GM12878 (cell line): ENCODE data around the gene PROSER2.

Source experiments
- CHD4 ChIP-seq: fragments of 200-600 bp; sonication (generic); IDR thresholded peaks from 2 replicates; pipeline ENCODE4 v1.6.1; 2016; ENCODE audit warnings: mild to moderate bottlenecking
- EZH2 ChIP-seq: IDR thresholded peaks from 2 replicates; pipeline ENCODE4 v1.6.1; 2012; ENCODE audit warnings: low read depth, mild to moderate bottlenecking, control low read depth, inconsistent platforms, low read length, borderline replicate concordance; ENCODE audit not compliant: control insufficient read depth
- MXI1 ChIP-seq: fragments of 150-350 bp; IDR thresholded peaks from 2 replicates; pipeline ENCODE4 v1.6.1; 2011; ENCODE audit warnings: low read depth, mild to moderate bottlenecking, inconsistent platforms, low read length, improper control_type of control experiment
- POLR2AphosphoS2 ChIP-seq: IDR thresholded peaks from 2 replicates; pipeline ENCODE4 v1.6.1; 2011; ENCODE audit warnings: low read depth, mild to moderate bottlenecking, low read length, improper control_type of control experiment, moderate library complexity
- POLR2AphosphoS5 ChIP-seq: IDR thresholded peaks from 2 replicates; pipeline ENCODE4 v1.6.1; 2011; ENCODE audit warnings: mild to moderate bottlenecking, low read length, inconsistent platforms
- RAD21 ChIP-seq: IDR thresholded peaks from 2 replicates; pipeline ENCODE4 v1.6.1; 2011; ENCODE audit warnings: mild to moderate bottlenecking, low read depth, low read length, moderate library complexity; ENCODE audit not compliant: insufficient read depth
- RCOR1 ChIP-seq: conservative IDR thresholded peaks from 2 replicates; pipeline ENCODE4 v1.6.1; 2012; ENCODE audit warnings: low read depth, low read length, improper control_type of control experiment
- SMC3 ChIP-seq: IDR thresholded peaks from 2 replicates; pipeline ENCODE4 v1.6.1; 2011; ENCODE audit warnings: low read length, improper control_type of control experiment, borderline replicate concordance
- SPI1 ChIP-seq: IDR thresholded peaks from 2 replicates; pipeline ENCODE4 v1.6.1; 2011; ENCODE audit warnings: low read depth, mild to moderate bottlenecking, low read length, moderate library complexity, borderline replicate concordance; ENCODE audit not compliant: insufficient read depth
- YY1 ChIP-seq: IDR thresholded peaks from 2 replicates; pipeline ENCODE4 v1.6.1; 2011; ENCODE audit warnings: low read depth, mild to moderate bottlenecking, low read length
- TF ChIP-seq, protein P1 (sequence below), 3 experiments: IDR thresholded peaks in 2 of 3; conservative IDR thresholded peaks in 1 of 3; 2 replicates each; pipeline ENCODE4 v1.5.1; 2011; ENCODE audit warnings: low read depth in 3 of 3, low read length in 3 of 3, mild to moderate bottlenecking in 3 of 3, control low read depth in 2 of 3, moderate library complexity in 2 of 3, inconsistent platforms in 1 of 3, mixed read lengths in 1 of 3; ENCODE audit not compliant: control insufficient read depth in 2 of 3, insufficient read depth in 1 of 3; ENCODE audit errors: extremely low read depth in 1 of 3

DNA sequence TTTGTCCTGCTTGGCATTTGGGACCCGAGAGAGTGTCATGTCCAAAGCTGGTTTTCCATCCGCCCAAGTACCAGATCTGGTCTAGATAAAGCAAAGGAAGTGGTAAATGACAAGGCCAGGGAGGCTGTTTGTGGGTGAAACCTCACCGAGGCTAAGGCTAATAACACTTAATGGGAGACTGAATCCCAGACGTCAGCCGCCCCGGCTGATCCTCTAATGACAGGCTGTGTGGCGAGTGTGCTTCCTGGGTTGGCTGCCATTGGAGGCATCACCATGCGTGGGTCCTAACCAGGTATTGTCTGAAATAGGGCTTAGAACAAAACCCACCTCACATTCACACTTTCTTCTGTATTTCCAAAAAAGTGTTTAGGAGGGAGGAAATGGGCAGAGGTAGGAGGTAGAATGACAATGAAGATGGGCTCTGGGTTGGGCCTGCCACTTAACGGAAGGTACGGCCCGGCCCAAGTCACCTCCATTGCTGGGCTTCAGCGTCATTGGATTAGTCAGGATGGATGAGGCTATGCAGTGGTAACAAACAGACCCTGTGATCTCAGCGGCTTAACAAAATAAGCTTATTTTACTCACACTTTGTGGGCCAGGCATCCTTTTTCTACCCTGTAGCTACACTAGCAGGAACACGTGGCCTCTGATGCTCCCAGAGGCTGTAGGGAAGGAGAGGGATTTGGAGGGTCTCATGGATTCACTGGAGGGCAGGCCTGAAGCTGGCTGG lies 59.7 kb downstream of the PROSER2 start:
- no peak for TF ChIP-seq POLR2AphosphoS2
- no peak for TF ChIP-seq CHD4
- TF ChIP-seq, protein P1, sequence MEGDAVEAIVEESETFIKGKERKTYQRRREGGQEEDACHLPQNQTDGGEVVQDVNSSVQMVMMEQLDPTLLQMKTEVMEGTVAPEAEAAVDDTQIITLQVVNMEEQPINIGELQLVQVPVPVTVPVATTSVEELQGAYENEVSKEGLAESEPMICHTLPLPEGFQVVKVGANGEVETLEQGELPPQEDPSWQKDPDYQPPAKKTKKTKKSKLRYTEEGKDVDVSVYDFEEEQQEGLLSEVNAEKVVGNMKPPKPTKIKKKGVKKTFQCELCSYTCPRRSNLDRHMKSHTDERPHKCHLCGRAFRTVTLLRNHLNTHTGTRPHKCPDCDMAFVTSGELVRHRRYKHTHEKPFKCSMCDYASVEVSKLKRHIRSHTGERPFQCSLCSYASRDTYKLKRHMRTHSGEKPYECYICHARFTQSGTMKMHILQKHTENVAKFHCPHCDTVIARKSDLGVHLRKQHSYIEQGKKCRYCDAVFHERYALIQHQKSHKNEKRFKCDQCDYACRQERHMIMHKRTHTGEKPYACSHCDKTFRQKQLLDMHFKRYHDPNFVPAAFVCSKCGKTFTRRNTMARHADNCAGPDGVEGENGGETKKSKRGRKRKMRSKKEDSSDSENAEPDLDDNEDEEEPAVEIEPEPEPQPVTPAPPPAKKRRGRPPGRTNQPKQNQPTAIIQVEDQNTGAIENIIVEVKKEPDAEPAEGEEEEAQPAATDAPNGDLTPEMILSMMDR (IDR thresholded peaks at IDR 0.05 in 2 of 3, conservative IDR thresholded peaks at IDR 0.05 in 1 of 3; ENCODE audit: control insufficient read depth in 2 of 3, extremely low read depth in 1 of 3, insufficient read depth in 1 of 3, low read depth in 3 of 3, low read length in 3 of 3): no peak
- no peak for TF ChIP-seq RAD21
- no peak for TF ChIP-seq RCOR1
- no peak for TF ChIP-seq SPI1
- no peak for TF ChIP-seq POLR2AphosphoS5
- no peak for TF ChIP-seq SMC3
- no peak for TF ChIP-seq YY1
- no peak for TF ChIP-seq MXI1
- no peak for TF ChIP-seq EZH2
